Activated CD8-positive, alpha-beta T cell treated with anti-CD3 and anti-CD28 coated beads, Interleukin-2, amount 10 ng/mL, durations not matched to agents 7 days and 5 days (primary cell): ENCODE measurements around the gene TMEM121B. TPM values are rescaled to one million over a fixed set of nuclear protein-coding genes. Genes with fewer than 3 reads are reported as not detected.

Experiments used
- ATAC-seq: fragments of 150-1000 bp; cut with Tn5 transposase; one replicate; pipeline ENCODE4 v1.10.0; 2021; ENCODE audit warnings: moderate library complexity
- CTCF ChIA-PET: fragments of 350-600 bp; sonication (Branson Sonifier 250); formaldehyde crosslinking; loops from one replicate; lab custom pipeline; 2021; ENCODE audit warnings: antibody characterized with exemption; lab: Charles Lee
- POLR2A ChIA-PET: fragments of 350-600 bp; sonication (Branson Sonifier 250); formaldehyde crosslinking; loops from one replicate; lab custom pipeline; 2021; ENCODE audit warnings: antibody characterized with exemption; lab: Charles Lee
- DNase-seq: peaks from one replicate; pipeline ENCODE4 v3.0.0-alpha.2; 2020
- H3K27ac Mint-ChIP-seq: one replicate; pipeline ENCODE4 v1.8.0; 2021; ENCODE audit warnings: mild to moderate bottlenecking, mixed read lengths
- H3K27me3 Mint-ChIP-seq: one replicate; pipeline ENCODE4 v1.8.0; 2021; ENCODE audit warnings: low read depth, mixed read lengths
- H3K36me3 Mint-ChIP-seq: one replicate; pipeline ENCODE4 v1.8.0; 2021; ENCODE audit warnings: low read depth, mixed read lengths
- H3K4me1 Mint-ChIP-seq: one replicate; pipeline ENCODE4 v1.8.0; 2021; ENCODE audit warnings: low read depth, mixed read lengths
- H3K4me3 Mint-ChIP-seq: one replicate; pipeline ENCODE4 v1.8.0; 2021; ENCODE audit warnings: mild to moderate bottlenecking, mixed read lengths
- H3K9me3 Mint-ChIP-seq: one replicate; pipeline ENCODE4 v1.8.0; 2022; ENCODE audit warnings: mixed read lengths; ENCODE audit not compliant: insufficient read depth
- total RNA-seq, 2 experiments: library from RNA; stranded (reverse); gene quantifications; one replicate each; pipeline ENCODE4 v1.2.3, GENCODE V29; 2021

TMEM121B gene
- under 1 TPM; 0.11 to 0.18 TPM for total RNA-seq

GRCh38 chr22:17121233-17122195 lies at the start of gene TMEM121B:
TSS of gene TMEM121B (minus strand) at chr22:17121360. CDS start at chr22:17121127, 233 bp downstream.
- DNase-seq (no peak), ATAC-seq (no peak)
- Mint-ChIP-seq H3K27ac (no peak within 1 kb of the TSS), H3K36me3 (no peaks in the 10 kb centered on the region), H3K4me3 (peak within 1 kb of the TSS; percentile 49), H3K9me3 (no peaks in the 10 kb centered on the region), H3K4me1 (peaks cover 34% of the 10 kb centered on the region), H3K27me3 (peaks cover 29% of the 10 kb centered on the region)
- CTCF ChIA-PET, result no interaction called here
- POLR2A ChIA-PET, result no interaction called here

GRCh38 chr22:17167486-17167885 lies 46.3 kb upstream of the TMEM121B start:
- Mint-ChIP-seq H3K9me3 (no peaks in the 10 kb centered on the region), H3K4me1 (peaks cover 13% of the 10 kb centered on the region), H3K27me3 (peaks cover 7% of the 10 kb centered on the region), H3K36me3 (no peaks in the 10 kb centered on the region), H3K27ac (no peak overlapping the region), H3K4me3 (no peak overlapping the region)
- DNase-seq (no peak), ATAC-seq (no peak)
- ChIA-PET CTCF (interaction anchor here (1.0 kb wide), 1 partner anchor 92 kb away, joined by 3 read pairs; no protein-coding TSS in a partner anchor), POLR2A (no interaction called here)

GRCh38 chr22:17164392-17165024 lies 43.3 kb upstream of the TMEM121B start:
- CTCF ChIA-PET, result no interaction called here
- DNase-seq (no peak), ATAC-seq (no peak)
- no peaks in the 10 kb centered on the region for H3K36me3 Mint-ChIP-seq
- H3K4me1 Mint-ChIP-seq, result peaks cover 8% of the 10 kb centered on the region
- no peak overlapping the region for H3K4me3 Mint-ChIP-seq
- no peaks in the 10 kb centered on the region for H3K9me3 Mint-ChIP-seq
- peaks cover 7% of the 10 kb centered on the region for H3K27me3 Mint-ChIP-seq
- no peak overlapping the region for H3K27ac Mint-ChIP-seq
- POLR2A ChIA-PET, result no interaction called here

GRCh38 chr22:17162731-17163130 lies 41.6 kb upstream of the TMEM121B start:
- Mint-ChIP-seq H3K9me3 (no peaks in the 10 kb centered on the region), H3K4me1 (peaks cover 16% of the 10 kb centered on the region), H3K27ac (no peak overlapping the region), H3K4me3 (no peak overlapping the region), H3K27me3 (peaks cover 7% of the 10 kb centered on the region), H3K36me3 (peaks cover 2% of the 10 kb centered on the region)
- ChIA-PET POLR2A (no interaction called here), CTCF (interaction anchor here (1.1 to 5.9 kb wide), 3 partner anchors 10 to 339 kb away, joined by 3 to 44 read pairs (median 3); no protein-coding TSS in a partner anchor)
- no peak for ATAC-seq
- DNase-seq, result no peak

GRCh38 chr22:17161991-17162390 lies 40.8 kb upstream of the TMEM121B start:
- H3K27me3 Mint-ChIP-seq, result peaks cover 7% of the 10 kb centered on the region
- peaks cover 20% of the 10 kb centered on the region for H3K4me1 Mint-ChIP-seq
- no peaks in the 10 kb centered on the region for H3K9me3 Mint-ChIP-seq
- peaks cover 2% of the 10 kb centered on the region for H3K36me3 Mint-ChIP-seq
- ATAC-seq, result no peak
- no peak overlapping the region for H3K4me3 Mint-ChIP-seq
- no peak overlapping the region for H3K27ac Mint-ChIP-seq
- CTCF ChIA-PET, result interaction anchor here (5.9 kb wide), 1 partner anchor 10 kb away, joined by 44 read pairs; no protein-coding TSS in a partner anchor
- POLR2A ChIA-PET, result no interaction called here
- DNase-seq, result no peak

GRCh38 chr22:17159504-17159951 lies 38.4 kb upstream of the TMEM121B start:
- peak; percentile 43 for ATAC-seq
- peaks cover 31% of the 10 kb centered on the region for H3K4me1 Mint-ChIP-seq

GRCh38 chr22:17158568-17159503 lies 37.7 kb upstream of the TMEM121B start, which contains the start of gene HDHD5:
TSS of gene HDHD5 (minus strand) at chr22:17159277. CDS start at chr22:17159251, 26 bp downstream.
- ATAC-seq (peak; percentile 89), DNase-seq (peak; percentile 91)
- Mint-ChIP-seq H3K4me3 (peak within 1 kb of the TSS; percentile 81), H3K27ac (peak within 1 kb of the TSS; percentile 75), H3K27me3 (no peaks in the 10 kb centered on the region), H3K9me3 (no peaks in the 10 kb centered on the region), H3K36me3 (peaks cover 8% of the 10 kb centered on the region), H3K4me1 (peaks cover 31% of the 10 kb centered on the region)
- POLR2A ChIA-PET, result interaction anchor here (0.8 to 1.0 kb wide), 2 partner anchors 73 to 199 kb away, joined by 3 to 4 read pairs; no protein-coding TSS in a partner anchor
- CTCF ChIA-PET, result interaction anchor here (0.6 to 5.9 kb wide), 5 partner anchors 14 to 343 kb away, joined by 3 to 44 read pairs (median 3); no protein-coding TSS in a partner anchor

More at GRCh38 chr22:17159504-17159951, 38.4 kb upstream of the TMEM121B start:
- H3K27ac Mint-ChIP-seq, result peak overlapping the region; percentile 35
- peak; percentile 45 for DNase-seq
- CTCF ChIA-PET, result interaction anchor here (0.9 to 5.9 kb wide), 4 partner anchors 13 to 342 kb away, joined by 3 to 44 read pairs (median 4); partner anchors contain the start of gene ADA2
- peaks cover 8% of the 10 kb centered on the region for H3K36me3 Mint-ChIP-seq
- no peaks in the 10 kb centered on the region for H3K9me3 Mint-ChIP-seq
- H3K27me3 Mint-ChIP-seq, result no peaks in the 10 kb centered on the region
- H3K4me3 Mint-ChIP-seq, result peak overlapping the region; percentile 81
- POLR2A ChIA-PET, result interaction anchor here (0.7 to 0.8 kb wide), 2 partner anchors 198 to 480 kb away, joined by 3 read pairs; no protein-coding TSS in a partner anchor

- peak overlapping the region; percentile 81 for H3K4me3 Mint-ChIP-seq
- H3K9me3 Mint-ChIP-seq, result no peaks in the 10 kb centered on the region
- H3K27ac Mint-ChIP-seq, result peak overlapping the region; percentile 75
- ATAC-seq (no peak), DNase-seq (no peak)
- CTCF ChIA-PET, result interaction anchor here (0.6 to 5.9 kb wide), 3 partner anchors 14 to 202 kb away, joined by 3 to 44 read pairs (median 3); no protein-coding TSS in a partner anchor
- H3K4me1 Mint-ChIP-seq, result peaks cover 31% of the 10 kb centered on the region
- H3K27me3 Mint-ChIP-seq, result no peaks in the 10 kb centered on the region
- peaks cover 8% of the 10 kb centered on the region for H3K36me3 Mint-ChIP-seq
- POLR2A ChIA-PET, result interaction anchor here (1.0 to 1.6 kb wide), 2 partner anchors 70 to 72 kb away, joined by 4 to 5 read pairs; no protein-coding TSS in a partner anchor
Measured at GRCh38 chr22:17158176-17158567, 37.0 kb upstream of the TMEM121B start.

GRCh38 chr22:17157714-17158113 lies 36.6 kb upstream of the TMEM121B start:
- POLR2A ChIA-PET, result interaction anchor here (1.0 to 1.6 kb wide), 3 partner anchors 14 to 72 kb away, joined by 3 to 5 read pairs (median 4); no protein-coding TSS in a partner anchor
- no peak for DNase-seq
- Mint-ChIP-seq H3K36me3 (peaks cover 8% of the 10 kb centered on the region), H3K4me3 (peak overlapping the region; percentile 81), H3K4me1 (peaks cover 31% of the 10 kb centered on the region), H3K27me3 (no peaks in the 10 kb centered on the region), H3K9me3 (no peaks in the 10 kb centered on the region), H3K27ac (no peak overlapping the region)
- no peak for ATAC-seq
- CTCF ChIA-PET, result interaction anchor here (0.6 to 5.9 kb wide), 5 partner anchors 14 to 401 kb away, joined by 3 to 44 read pairs (median 4); no protein-coding TSS in a partner anchor

GRCh38 chr22:17155941-17156340 lies 34.8 kb upstream of the TMEM121B start:
- ChIA-PET CTCF (no interaction called here), POLR2A (no interaction called here)
- H3K4me1 Mint-ChIP-seq, result peaks cover 34% of the 10 kb centered on the region
- DNase-seq, result no peak
- peaks cover 14% of the 10 kb centered on the region for H3K36me3 Mint-ChIP-seq
- H3K27ac Mint-ChIP-seq, result no peak overlapping the region
- H3K4me3 Mint-ChIP-seq, result no peak overlapping the region
- H3K9me3 Mint-ChIP-seq, result no peaks in the 10 kb centered on the region
- H3K27me3 Mint-ChIP-seq, result no peaks in the 10 kb centered on the region
- no peak for ATAC-seq
